Femur (tissue), 1 donor: ENCODE results near the gene SLC15A1.
A peak's percentile ranks its signal among the peaks of the same experiment; 100 is the strongest.
"Not testable (repeated sequence)": the region's sequence is repeated elsewhere in the genome, so short reads cannot be mapped to it uniquely, and the experiment has no call there.

ENCODE experiments used
- DNase-seq: peaks from one replicate; pipeline ENCODE4 v3.0.0-alpha.2; 2017

Gene SLC15A1

GRCh38 chr13:98652721-98653462 is 99.6 kb downstream of the SLC15A1 start:
- DNase-seq: no peak

DNA sequence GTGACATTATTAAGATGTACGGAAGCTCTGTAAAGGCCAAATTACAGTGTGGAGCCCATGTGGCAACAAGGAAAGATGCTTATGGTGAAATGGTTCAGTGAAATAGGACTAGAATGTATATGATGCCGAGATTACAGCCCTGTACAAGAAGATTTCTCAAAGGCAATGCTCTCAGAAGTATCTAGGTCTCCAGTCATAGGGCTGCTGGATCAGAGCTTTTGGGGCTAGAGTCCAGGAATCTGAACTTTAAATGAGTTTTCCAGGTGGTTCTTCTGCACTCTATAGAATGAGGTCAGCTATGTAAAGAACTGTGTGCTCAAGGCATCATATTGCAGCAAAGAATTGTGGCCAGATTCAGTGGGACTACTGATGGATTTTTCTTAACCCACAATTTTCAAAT is 100.2 kb downstream of the SLC15A1 start:
- DNase-seq: peak; percentile 46

GRCh38 chr13:98651744-98652143 is 100.7 kb downstream of the SLC15A1 start:
- no peak for DNase-seq

- no peak for DNase-seq
These were observed 101.9 kb downstream of the SLC15A1 start for GRCh38 chr13:98650396-98651107.

DNA sequence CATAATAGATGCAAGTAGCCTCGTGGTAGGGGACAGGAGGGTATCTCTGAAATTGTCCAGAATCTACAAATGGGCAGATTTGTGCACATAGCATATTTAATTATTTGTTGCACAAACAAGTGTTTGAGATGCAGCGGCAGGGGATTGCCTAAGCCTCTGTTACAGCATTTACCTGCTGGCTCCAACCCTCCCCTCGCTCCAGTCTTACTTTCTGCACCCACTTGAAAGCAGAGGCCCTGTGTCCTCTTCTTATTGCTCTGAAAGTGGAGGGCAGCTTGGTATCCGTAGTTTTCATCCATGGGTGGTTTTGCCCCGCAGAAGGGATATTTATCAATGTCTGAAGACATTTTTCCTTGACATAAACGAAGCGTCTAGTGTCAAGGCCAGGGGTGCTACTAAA is 102.6 kb downstream of the SLC15A1 start:
- DNase-seq: no peak

GRCh38 chr13:98648686-98649085 is 103.8 kb downstream of the SLC15A1 start:
- no peak for DNase-seq

GRCh38 chr13:98648141-98648540 is 104.3 kb downstream of the SLC15A1 start:
- no peak for DNase-seq

DNA sequence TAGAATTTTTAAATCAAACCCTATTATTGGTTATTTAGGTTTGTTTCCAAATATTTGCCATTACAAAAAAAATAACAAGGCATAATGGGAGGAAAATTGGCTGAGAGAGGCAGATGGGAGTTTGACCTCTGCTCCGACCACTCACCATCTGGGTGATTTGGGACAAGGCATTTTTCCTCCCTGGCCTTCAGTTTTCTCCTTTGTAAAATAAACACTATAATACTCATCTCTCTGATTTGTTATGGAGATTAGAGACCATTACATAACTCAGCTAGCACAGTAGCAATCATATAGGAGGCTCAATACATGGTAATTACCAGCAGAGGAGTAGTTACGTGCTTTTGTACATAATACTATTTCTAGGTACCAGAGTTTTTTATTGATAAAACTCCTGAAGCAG is 105.4 kb downstream of the SLC15A1 start:
- DNase-seq: no peak

GRCh38 chr13:98643479-98643878 is 109.0 kb downstream of the SLC15A1 start:
- no peak for DNase-seq

GRCh38 chr13:98641075-98641474 is 111.4 kb downstream of the SLC15A1 start:
- DNase-seq: no peak

DNA sequence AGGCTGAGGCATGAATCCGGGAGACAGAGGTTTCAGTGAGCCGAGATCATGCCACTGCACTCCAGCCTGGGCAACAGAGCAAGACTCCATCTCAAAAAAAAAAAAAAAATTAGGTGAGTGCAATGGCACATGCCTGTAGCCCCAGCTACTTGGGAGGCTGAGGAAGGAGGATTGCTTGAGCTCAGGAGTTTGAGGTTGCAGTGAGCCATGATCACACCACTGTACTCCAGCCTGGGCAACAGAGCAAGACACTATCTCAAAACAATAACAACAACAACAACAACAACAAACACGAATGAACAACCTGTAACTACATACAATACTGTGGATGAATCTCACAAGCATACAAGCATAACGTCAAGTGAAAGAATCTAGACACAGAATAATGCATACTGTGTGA is 112.7 kb downstream of the SLC15A1 start:
- DNase-seq: not testable (repeated sequence)

- not testable (repeated sequence) for DNase-seq
These were observed 114.1 kb downstream of the SLC15A1 start for GRCh38 chr13:98638352-98638751.
